Measurements from ENCODE around the gene TMEM63A. TPM values are rescaled to one million over a fixed set of nuclear protein-coding genes. Genes with fewer than 3 reads are reported as not detected.
A peak's percentile ranks its signal among the peaks of the same experiment; 100 is the strongest.
"Not testable (repeated sequence)": the region's sequence is repeated elsewhere in the genome, so short reads cannot be mapped to it uniquely, and the experiment has no call there.

TMEM63A gene
- total RNA-seq (2014; rRNA removed; shearing (Covaris generic)): 7.8 and 8.2 TPM in 2 replicates

- peak; percentile 67 for DNase-seq (ENCODE audit: low spot score)
Measured at GRCh38 chr1:225881959-225882693, at the start of gene TMEM63A. TMEM63A (minus strand) TSS chr1:225882380; CDS start chr1:225877580, 4,800 bp downstream.

GRCh38 chr1:225931270-225932136 lies 49.3 kb upstream of the TMEM63A start:
- no peak for DNase-seq (ENCODE audit: low spot score)

DNA sequence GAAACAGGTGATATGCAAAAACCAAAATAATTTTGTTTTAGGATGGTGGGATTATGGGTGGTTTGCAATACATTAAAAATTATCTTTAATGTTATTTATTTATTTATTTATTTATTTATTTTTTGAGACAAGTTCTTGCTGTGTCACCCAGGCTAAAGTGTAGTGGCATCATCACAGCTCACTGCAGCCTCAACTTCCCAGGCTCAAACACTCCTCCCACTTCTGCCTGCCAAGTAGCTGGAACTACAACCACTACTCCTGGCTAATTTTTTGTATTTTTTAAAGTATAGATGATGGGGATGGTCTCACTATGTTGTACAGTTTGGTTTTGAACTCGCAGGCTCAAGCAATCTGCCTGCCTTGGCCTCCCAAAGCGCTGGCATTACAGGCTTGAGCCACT lies 48.4 kb upstream of the TMEM63A start:
- DNase-seq (ENCODE audit: low spot score): no peak

- not testable (repeated sequence) for DNase-seq (ENCODE audit: low spot score)
Measured at GRCh38 chr1:225929462-225929861, 47.3 kb upstream of the TMEM63A start.

DNA sequence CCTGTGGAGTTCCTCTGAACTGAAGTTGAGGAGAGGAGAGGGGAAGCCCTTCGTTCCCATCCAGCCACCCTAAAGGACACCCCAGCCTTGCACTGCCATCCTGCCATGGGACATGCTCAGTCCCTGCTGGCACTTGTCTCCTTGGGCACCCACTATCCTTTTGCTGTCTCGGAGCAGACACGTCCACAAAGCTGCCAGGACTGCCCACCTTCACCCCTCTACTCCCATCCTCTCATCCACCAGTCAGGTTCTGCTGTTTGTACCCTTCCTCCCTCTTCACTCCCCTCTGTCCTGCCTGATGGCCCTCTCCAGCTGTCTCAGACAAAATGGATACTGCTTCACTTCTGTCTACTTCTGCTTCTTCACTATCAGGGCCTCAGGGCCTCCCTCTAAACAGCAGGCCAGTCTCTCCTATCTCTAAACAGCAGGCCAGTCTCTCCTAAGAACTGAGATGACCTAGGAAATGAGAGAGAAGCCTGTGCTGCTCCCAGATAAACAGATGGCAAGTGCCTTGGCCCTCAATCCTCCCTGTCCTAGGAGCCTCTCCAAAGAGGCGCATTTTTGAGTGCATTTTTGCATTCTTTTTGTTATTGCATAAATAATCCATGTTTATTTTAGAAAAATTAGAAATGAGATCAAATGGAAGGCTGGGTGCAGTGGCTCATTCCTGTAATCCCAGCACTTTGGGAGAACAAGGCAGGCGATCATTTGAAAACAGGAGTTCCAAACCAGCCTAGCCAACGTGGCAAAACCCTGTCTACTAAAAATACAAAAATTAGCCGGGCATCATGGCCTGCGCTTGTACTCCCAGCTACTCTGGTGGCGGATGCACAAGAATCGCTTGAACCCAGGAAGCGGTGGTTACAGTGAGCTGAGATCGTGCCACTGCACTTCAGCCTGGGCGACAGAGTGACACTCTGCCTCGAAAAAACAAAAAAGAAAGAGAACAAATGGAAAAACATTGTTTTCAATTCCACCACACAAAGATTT lies 46.3 kb upstream of the TMEM63A start:
- DNase-seq (ENCODE audit: low spot score): no peak

DNA sequence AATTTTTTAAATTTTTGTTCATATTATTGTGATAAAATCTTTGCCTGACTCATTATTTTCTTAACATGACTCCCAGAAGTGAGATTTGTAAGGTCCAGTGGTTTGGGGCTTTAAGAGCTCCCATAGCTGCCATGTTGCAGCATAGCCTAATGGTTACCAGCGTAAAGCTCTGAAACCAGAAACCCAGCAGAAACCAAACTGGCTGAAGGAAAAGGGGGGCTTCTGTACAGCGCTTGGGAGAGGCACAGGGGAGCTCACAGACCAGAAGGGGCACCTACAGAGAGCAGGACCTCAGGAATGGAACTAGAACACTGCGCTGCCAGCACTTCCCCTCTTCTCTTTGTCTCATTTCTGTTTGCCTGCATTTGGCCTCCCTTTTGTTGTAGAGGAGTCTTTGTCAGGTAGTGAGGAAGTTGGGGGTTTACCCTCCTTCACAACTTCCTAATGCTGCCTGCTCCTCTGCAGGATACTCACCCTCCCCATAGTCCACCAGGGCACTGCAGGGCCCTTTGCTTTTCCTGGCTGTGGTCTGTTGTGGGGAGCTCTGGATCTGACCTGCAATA lies 44.5 kb upstream of the TMEM63A start:
- DNase-seq (ENCODE audit: low spot score): no peak

GRCh38 chr1:225923692-225924555 lies 41.7 kb upstream of the TMEM63A start, which contains the start of gene PYCR2:
PYCR2 (minus strand) TSS chr1:225924250; CDS start chr1:225924110, 140 bp downstream.
- peak; percentile 96 for DNase-seq (ENCODE audit: low spot score)

- no peak for DNase-seq (ENCODE audit: low spot score)
Measured at GRCh38 chr1:225923381-225923691, 41.2 kb upstream of the TMEM63A start.

DNA sequence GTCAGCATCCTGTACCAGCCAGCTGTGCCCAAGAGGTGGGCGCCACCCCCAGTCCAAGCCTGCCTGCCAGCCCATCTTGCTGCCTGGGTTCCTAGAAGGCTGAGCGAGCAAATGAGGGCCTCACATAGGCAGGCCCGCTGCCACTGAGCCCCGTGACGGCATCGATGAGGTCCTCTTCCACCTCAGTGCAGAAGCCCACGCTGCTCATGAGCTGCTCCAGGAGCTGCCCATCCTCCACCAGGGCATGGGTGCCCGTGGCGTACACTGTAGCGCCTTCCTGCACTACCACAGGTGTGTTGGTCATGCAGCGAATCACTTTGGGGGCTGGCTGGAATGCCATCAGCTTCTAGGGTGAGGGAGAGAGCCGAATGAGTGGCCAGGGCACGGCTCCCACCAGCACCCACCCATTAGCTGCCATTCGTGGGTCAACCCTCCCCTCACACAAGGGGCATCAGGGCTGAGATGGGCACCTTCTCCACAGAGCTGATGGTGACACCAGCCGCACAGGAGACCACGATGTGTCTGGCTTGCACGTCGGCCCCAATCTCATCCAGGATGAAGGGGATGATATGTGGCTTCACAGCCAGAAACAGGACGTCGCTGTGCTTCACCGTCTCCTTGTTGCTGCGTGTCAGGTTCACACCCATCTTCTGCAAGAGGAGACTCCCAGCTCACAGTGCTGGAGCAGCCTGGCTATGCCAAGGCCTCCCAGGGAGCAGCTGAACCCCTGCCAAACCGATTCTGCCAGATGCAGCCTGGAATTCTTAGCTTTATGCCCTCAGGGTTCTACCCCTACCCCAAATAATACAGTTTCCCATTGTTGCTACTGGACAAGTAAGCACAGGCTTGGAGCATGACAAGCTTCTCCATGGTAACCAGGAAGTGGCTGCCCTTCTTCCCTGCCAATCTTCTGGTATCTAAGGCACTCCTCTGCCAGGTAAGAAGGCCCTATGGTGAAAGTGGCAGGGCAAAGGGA lies 39.8 kb upstream of the TMEM63A start:
- no peak for DNase-seq (ENCODE audit: low spot score)

DNA sequence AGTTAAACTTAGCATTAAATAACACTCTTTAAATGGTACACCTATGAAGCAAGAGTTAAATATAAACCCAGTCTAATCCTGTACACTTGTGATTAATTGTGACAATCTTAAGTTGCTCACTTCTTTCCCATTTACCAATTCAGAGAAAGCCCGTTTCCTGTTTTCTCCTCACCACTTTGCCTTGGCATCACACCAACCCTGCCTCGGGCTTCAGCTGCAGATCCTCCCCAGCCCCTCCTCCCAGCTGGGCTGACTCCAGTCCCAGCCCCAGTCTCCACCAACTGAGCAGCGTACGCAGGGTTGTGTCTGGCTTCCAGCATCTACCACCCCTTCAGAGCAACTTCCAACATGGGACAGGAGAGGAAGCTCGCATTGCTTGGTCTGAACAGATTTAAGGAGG lies 37.7 kb upstream of the TMEM63A start:
- DNase-seq (ENCODE audit: low spot score): peak; percentile 85

- no peak for DNase-seq (ENCODE audit: low spot score)
Measured at GRCh38 chr1:225918280-225918679, 36.1 kb upstream of the TMEM63A start.

DNA sequence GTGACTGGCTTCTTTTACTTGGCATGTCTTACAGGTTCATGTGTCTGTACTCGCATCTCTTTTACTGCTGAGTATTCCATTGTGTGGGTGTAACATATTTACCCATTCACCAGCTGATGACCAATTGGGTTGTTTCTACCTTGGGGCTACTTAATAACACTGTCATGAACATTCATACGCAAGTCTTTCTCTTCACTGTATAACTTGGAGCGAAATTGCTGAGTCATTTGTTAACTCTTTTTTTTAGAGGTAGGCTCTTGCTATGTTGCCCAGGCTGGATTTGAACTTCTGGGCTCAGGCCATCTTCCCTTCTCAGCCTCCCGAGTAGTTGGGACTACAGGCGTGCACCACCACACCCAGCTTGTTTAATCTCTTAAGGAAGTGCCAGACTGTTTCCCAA lies 35.4 kb upstream of the TMEM63A start:
- DNase-seq (ENCODE audit: low spot score): no peak

GRCh38 chr1:225917101-225917500 lies 34.9 kb upstream of the TMEM63A start:
- no peak for DNase-seq (ENCODE audit: low spot score)

DNA sequence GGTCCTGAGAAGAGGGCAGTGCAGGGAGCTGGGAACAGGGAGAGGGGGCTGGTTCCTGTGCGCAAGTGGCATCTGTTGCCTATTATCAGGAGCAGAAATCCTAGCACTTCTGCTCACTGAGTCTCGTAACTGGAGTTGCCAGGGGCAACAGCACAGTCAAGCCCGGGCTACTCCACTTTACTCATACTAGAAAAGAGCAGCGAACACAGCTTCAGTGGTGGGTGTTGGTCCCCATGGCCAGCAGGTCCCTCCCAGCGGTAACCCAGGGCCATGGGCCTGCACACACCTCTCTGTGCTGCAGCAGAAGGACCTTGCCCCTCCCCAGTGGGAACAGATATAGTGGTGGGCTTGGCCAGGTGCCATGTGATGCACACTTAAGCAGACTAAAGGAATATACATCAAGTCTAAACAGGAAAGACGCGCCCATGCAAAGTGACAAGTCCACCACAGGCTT lies 33.4 kb upstream of the TMEM63A start:
- DNase-seq (ENCODE audit: low spot score): no peak

DNA sequence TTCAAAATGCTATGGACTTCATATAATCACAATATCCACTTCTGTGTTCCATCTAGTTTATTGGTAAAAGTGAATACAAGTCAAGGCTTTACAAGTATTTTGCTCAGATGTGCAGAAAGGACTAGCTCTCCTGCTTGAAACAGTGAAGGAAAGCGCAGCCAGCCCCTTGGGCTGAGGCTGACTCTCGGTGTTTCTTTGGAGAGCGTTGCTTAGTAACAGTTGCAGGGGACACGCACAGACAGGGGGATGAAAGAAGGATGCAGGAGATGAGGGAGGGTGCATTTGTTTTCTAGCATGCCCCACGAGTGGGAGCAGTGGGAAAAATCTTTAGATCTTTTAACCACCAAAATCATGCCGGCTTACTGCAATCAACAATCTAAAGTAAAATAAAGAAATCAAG lies 32.8 kb upstream of the TMEM63A start:
- no peak for DNase-seq (ENCODE audit: low spot score)

GRCh38 chr1:225914391-225914790 lies 32.2 kb upstream of the TMEM63A start:
- DNase-seq (ENCODE audit: low spot score): no peak

- DNase-seq (ENCODE audit: low spot score): no peak
Measured at GRCh38 chr1:225911191-225912130, 29.3 kb upstream of the TMEM63A start.

GRCh38 chr1:225909477-225909876 lies 27.3 kb upstream of the TMEM63A start:
- DNase-seq (ENCODE audit: low spot score): no peak
